GM12892 (cell line): ENCODE measurements around the gene FGF1.

ENCODE experiments used
- POLR2A ChIP-seq: IDR thresholded peaks from 2 replicates; pipeline ENCODE4 v1.6.1; 2011; ENCODE audit warnings: low read depth, low read length, control low read depth
- POLR2AphosphoS5 ChIP-seq: IDR thresholded peaks from 2 replicates; pipeline ENCODE4 v1.6.1; 2011; ENCODE audit warnings: low read depth, low read length, control low read depth
- TAF1 ChIP-seq: IDR thresholded peaks from 2 replicates; pipeline ENCODE4 v1.6.1; 2011; ENCODE audit warnings: low read depth, mild to moderate bottlenecking, control low read depth, low read length, borderline replicate concordance

DNA sequence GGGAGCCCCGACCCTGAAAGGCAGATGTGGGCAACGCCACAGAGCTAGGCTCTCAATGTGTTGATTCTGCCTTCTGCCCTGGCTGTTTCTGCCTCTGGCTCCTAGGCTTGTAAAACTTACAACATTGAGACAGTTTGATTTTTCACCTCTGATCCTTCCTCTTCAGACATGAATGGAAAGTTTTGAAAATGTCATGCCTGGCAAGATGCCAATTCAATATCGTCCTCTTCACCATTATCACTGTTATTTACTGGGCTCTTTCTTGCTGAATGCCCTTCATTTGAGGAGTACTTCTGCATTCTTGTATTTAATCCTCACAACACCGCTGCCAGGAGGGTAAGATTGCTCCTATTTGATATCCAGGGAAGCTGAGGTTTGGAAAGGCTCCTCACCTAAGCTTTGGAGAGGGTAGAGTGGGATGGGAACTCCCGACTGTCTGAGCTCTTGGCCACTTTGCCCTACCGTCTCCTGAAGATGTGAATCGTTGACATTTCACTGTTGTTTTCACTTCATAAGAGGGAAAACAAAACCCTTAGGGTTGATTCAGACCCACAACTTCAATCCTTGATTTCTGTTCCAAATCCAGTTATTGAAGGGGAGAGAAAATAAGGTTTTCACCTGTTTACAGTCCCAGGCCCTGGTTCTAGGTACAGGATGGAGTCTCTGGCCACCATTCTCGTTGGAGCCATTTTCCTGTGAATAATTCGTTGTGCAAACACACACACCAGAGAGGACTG, 12.7 kb upstream of the FGF1 start:
- TF ChIP-seq POLR2AphosphoS5 (no peak), POLR2A (no peak), TAF1 (no peak)
